Stimulated activated CD4-positive, alpha-beta T cell treated with anti-CD3 and anti-CD28 coated beads, TNF-alpha, amount 100 ng/mL, for 24 hours (primary cell): ENCODE data around the gene KCNMA1.

ENCODE experiments used
- DNase-seq, 3 experiments: peaks; one replicate each; pipeline ENCODE4 v3.0.0-alpha.2; 2020; ENCODE audit warnings: low read depth in 3 of 3

The KCNMA1 gene

DNA sequence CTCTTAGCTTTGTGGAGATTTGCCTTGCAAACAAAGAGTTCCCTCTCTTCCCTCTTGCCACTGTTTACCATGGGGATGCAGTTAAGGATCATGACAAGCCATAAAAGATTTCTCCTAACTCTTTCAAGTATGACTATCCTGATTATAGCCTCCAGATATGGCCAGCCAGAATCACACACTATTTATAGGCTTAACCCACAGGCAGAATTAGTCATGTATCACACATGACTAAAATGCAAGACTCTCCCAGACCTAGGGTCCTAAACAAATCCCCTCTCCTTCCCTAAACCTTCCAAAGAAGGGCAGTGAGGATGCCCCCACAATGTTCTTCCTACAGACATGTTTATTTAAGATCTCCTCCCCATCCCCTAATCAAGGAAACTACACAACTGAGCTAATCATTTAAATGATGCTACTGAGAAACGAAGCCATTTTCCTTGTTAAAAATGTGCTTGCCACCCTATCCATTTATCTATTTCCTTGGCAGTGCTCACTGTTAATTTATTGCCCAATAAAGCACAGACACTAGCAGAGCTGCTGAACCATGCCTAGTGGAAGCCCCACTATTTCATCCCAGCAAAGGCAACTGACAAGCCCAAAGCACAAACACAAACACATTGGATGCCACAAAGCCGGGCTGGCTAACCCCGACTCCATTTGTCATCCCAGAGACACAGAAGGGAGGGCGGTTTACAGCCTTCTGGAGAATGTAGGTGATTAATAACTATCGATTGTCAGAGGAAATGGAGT is 363.4 kb downstream of the KCNMA1 start:
- DNase-seq = no peak

DNA sequence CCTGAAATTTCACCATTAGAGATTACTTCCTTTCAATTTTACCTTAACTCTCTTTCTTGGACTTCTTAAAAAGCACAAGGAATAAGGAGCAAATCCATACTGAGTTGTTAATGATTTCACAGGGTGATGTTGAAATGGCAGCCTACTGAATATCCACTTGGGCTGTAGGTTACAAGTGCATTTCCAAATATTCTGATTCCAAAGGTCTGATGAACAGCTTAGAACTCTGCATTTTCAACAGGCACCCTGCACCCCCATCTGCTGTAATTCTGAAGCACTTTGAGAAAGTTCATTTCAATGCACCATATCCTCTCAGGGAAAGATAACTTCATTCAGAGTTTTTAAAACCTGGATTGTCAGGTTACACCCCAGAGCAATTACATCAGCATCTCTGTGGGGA is 368.4 kb downstream of the KCNMA1 start:
- no peak for DNase-seq

- DNase-seq = no peak
These were observed 368.9 kb downstream of the KCNMA1 start for GRCh38 chr10:77268721-77269120.

DNA sequence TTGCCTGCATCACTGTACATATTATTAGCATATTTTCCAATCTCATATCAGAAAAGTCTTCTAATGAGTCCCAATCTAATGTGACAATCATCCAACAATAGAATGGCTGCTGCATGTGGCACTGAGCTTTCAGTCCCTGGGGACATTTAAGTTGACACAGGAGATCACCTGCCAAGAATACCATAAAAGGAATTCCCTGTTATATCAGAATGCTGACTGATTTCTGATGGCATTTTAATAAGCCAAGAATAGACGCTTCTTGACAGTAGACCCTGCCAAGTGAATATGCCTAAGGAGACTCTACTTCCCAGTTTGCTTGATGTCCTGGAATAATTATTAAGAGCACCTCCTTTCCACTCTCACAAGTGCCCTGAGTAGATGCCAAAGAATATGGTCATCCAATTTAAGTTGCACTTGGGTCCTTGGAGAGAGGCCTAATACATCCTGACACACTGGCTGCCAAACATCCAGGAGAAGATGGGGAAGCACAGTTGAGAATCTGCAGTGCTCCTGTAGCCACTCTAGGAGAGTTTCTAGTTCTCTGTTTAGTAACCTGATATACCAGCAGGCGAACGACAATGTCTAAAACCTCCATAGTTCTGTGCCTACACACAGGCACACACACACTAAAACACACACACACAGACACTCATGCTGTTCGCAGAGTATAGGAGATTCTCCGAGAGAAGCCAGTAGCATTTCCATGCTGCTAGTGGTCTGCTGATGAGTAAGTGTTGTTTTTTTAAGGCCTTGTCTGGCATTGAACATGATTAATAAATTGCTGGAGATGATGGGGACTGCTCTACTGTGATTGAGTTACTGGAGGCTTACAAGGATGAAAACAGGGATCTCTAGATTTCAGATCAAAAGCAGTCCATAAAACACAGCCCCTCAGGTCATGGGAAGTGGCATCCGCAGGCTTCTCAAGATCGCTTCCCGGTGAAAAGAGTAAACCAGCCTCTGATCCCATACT is 369.6 kb downstream of the KCNMA1 start:
- no peak for DNase-seq

- no peak for DNase-seq
These were observed 371.4 kb downstream of the KCNMA1 start for GRCh38 chr10:77266242-77266641.

- no peak for DNase-seq
These were observed 373.1 kb downstream of the KCNMA1 start for GRCh38 chr10:77264527-77264926.

DNA sequence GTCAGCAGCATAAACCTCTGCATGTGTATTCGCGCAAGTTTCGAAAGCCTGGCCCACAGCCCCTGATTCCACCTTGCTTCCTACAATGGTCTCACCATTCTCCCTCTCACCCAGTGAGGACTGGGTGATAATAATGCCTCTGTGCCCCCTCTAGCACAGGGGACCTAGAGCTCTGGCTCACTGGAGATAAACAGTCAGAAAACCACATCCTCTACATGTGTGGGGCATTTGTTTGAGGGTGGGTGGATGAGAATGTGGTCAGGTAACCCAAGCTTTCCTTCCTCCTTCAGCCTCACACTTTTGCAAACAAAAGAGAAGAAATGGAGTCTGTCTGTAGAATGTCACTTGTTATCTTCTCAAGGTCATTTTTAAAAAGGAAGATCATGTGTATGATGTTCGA is 373.5 kb downstream of the KCNMA1 start:
- no peak for DNase-seq

DNA sequence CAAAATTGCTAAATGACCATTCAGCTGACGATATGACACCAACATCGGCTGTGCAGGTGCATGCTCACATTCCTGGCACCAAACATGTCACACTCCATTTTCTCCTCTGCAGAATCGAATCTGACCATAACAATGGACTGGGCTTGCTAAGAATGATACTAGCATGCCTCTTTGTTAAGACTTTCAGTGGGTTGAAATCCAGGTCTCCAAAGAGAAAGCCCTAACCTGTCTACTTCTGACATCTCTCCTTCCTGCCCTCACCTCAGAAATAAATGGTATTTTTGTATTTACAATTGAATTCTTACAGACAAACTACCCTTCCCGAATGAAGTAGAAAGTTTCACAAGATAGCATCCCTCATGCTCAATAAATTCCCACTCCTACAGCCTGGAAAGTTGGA is 373.9 kb downstream of the KCNMA1 start:
- no peak for DNase-seq

- no peak for DNase-seq
These were observed 376.5 kb downstream of the KCNMA1 start for GRCh38 chr10:77261146-77261545.

GRCh38 chr10:77259171-77259874 is 378.3 kb downstream of the KCNMA1 start:
- no peak for DNase-seq

- DNase-seq = no peak
These were observed 381.3 kb downstream of the KCNMA1 start for GRCh38 chr10:77256346-77256745.

GRCh38 chr10:77253556-77254064 is 384.0 kb downstream of the KCNMA1 start:
- DNase-seq = no peak

DNA sequence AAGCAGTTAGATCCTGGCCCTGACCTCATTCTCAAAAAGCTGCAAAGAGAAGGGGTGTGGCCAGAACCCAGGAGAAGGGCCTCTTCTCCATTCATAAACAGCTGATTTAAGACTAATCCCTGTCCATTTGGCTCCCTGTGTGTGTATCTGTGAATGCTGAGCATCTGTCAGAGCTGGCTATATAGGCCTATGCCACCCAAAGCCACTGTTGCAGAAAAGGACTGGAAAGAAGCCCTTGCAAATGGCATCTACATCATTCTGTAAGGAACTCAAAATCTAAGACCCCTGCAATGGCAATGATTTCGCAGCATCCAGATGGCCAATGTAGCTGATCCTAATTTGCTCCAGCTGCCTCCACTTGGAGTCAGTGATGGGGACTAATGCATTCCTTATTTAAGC is 384.5 kb downstream of the KCNMA1 start:
- no peak for DNase-seq

GRCh38 chr10:77252380-77253146 is 385.0 kb downstream of the KCNMA1 start:
- no peak for DNase-seq

DNA sequence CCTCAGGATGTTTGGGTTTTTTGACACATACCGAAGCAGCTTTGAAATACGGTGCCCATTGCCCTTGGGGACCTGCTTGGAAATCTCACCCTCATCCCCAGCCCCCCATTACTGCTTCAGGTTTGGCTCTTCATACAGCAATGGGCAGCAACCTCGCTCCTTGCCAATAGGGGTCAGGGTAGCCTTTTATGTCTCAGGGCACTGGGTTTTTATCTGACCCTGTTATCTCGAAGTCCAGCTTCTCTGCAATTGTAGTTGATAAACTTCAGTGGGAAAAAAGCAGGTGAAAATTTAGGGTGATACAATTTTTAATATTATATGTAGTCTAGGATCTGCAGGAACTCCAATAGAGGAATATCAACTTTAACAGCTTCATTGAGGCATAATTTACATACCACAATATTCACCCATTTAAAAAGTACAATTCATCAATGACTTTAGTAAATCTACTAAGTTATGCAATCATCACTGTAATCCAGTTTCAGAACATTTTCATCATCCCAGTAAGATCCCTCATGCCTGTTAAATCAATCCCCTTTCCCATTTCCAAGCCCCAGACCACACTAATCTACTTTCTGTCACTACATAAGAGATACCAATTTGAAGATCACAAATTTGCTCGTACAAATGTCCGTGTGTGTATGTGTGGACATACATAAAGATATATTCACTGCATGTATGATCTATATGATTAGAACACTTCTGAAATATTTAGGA is 386.2 kb downstream of the KCNMA1 start:
- no peak for DNase-seq

DNA sequence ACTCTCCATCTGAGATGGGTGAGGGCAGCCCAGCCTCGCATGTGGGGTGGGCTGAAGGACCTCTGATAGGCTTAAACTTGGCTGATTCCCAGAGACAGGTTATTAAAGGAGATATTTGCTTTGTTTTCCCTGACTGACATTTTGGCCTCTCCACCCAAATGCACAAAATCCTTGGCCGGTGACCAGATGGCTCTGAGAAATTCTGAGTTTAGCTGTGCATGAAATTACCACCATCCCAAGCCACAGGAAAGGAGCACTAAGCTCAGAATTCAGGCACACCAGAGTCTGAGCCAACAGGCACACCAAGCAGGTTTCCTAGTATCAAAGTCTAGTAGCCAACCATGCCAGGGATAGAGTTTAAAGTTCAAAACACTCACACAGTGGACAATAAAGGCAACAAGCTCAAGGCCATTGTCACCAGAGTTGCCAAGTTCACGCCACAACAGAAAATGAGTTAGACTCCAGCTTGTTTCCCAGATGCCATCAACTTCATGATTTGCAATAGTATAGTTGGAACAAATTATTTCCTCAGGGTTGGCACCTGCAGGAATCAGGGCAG is 387.6 kb downstream of the KCNMA1 start:
- DNase-seq = no peak

DNA sequence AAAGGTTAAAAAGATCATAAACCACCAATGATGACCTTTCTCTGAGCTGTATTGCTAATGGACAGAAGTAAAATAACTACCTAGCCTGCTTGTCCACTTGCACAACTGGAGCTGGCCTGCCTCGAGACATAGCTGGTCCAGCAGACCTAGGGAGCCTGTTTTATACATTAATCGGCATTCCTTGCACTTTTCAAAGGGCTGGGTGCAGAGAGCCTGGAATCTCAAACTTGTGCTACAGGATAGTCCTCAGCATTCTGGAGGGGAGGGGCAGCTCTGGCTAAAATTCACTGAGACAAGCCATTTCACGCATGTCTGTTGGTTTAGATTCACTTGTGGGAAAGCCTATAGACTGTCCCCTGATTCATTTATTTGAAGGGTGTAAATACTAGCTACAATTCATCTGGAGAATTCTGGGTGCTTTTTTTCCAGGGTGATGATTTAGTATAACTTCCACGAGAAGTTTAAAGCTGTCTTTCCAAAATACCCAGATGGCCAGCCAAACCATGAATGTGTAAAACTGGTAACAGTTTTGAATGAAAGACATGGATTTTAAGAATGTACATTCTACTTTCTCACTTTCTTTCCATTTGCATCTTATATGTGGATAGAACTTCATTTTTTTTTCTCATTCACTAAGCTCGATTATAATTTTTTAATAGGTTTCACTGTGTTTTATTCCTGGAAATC is 389.4 kb downstream of the KCNMA1 start:
- DNase-seq = no peak

DNA sequence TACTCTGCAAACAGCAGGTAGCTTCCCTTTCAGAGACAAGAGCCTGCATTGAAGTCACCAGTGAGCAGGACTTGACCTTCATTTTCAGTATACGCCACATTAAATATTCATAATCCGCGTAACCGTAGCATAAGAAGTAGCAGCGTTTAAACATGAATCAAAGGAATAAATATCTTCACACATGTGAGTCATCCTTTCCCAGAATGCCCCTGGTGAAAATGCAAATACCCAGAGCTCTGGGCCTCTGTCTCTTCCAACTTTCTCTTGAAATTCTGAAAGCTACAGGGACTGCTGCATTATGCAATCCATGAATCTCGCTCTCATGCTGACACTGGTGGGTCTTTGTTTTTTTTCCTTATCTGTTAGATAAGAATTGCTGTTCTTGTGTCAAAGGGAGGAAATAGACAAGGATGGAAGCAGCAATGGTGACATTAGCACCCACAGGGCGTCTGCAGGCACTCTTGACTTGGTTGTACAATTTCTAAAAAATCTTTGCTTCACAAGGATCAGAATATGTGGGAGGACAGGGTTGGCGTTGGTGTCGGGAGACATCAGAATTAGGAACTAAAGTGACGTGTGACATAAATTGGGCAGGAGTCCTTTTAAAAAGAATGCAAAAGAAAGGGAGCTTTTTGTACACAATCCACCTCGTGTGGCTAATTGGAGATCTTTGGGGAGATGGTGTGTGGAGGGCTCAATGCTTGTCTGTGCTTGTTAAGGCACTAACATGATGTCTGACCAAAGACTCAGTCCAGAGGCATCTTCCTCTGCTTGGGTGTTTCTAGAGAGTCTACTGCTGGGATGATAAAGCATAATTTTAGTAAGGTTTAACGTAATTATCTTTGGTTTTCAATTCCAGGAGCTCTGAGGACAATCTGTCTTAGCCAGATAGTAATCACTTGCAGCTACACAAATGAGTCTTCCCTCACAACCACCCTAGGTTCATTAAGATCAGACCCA is 390.3 kb downstream of the KCNMA1 start:
- DNase-seq = no peak

DNA sequence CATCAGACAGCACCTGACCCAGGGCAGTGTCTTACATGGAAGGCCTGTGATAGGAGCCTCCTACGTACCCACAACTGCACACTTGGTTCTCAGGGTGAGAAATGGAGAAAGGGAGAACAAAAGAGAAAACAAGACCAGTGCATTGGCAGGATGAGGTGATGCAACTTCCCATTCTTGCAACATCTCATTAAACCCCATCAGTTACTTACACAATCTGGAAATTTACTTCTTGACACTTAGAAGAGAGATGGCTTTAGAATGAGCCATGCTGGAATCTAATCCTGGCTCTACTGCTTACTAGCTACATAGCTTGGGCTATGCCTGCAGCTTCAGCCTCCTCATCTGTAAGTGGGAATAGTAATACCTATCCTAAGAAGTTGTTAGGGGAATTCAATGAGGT is 391.7 kb downstream of the KCNMA1 start:
- no peak for DNase-seq
